Naive thymus-derived CD8-positive, alpha-beta T cell (primary cell): ENCODE measurements around the gene GPRIN1. TPM values are rescaled to one million over a fixed set of nuclear protein-coding genes. Genes with fewer than 3 reads are reported as not detected.

Source experiments
- ATAC-seq, 2 donors: fragments of 150-1000 bp; cut with Tn5 transposase in 1 of 2; sonication (Bioruptor Pico), chemical (Tn5 transposase) in 1 of 2; 1 replicate in 1 of 2; 2 replicates in 1 of 2; pipeline ENCODE4 v1.10.0; 2021; ENCODE audit warnings: mild to moderate bottlenecking in 2 of 2, moderate library complexity in 2 of 2
- POLR2A ChIA-PET: fragments of 350-600 bp; sonication (Branson Sonifier 250); formaldehyde crosslinking; loops from one replicate; lab custom pipeline; 2021; ENCODE audit warnings: antibody characterized with exemption; lab: Charles Lee
- DNase-seq, 10 donors: peaks; one replicate each; pipeline versions ENCODE4 v3.0.0 to v3.0.0-alpha.2; 2020 to 2022
- H3K27ac Mint-ChIP-seq, 10 donors: one replicate each; pipeline ENCODE4 v1.8.0; 2020 to 2022; ENCODE audit warnings: mild to moderate bottlenecking in 10 of 10, mixed read lengths in 10 of 10, moderate library complexity in 4 of 10, inconsistent platforms in 1 of 10
- H3K27me3 Mint-ChIP-seq, 5 donors: one replicate each; pipeline ENCODE4 v1.8.0; 2021 to 2022; ENCODE audit warnings: mixed read lengths in 5 of 5
- H3K36me3 Mint-ChIP-seq, 3 donors: one replicate each; pipeline ENCODE4 v1.8.0; 2020 to 2022; ENCODE audit warnings: mixed read lengths in 3 of 3, mild to moderate bottlenecking in 2 of 3, inconsistent platforms in 1 of 3
- H3K4me1 Mint-ChIP-seq, 4 donors: one replicate each; pipeline ENCODE4 v1.8.0; 2021 to 2022; ENCODE audit warnings: mixed read lengths in 4 of 4
- H3K4me3 Mint-ChIP-seq, 10 donors: one replicate each; pipeline ENCODE4 v1.8.0; 2020 to 2022; ENCODE audit warnings: mild to moderate bottlenecking in 10 of 10, mixed read lengths in 10 of 10, moderate library complexity in 6 of 10, inconsistent platforms in 1 of 10
- H3K9me3 Mint-ChIP-seq, 9 donors: one replicate each; pipeline ENCODE4 v1.8.0; 2020 to 2022; ENCODE audit warnings: mixed read lengths in 9 of 9, mild to moderate bottlenecking in 3 of 9, inconsistent platforms in 1 of 9, moderate library complexity in 1 of 9
- polyA plus RNA-seq, 3 donors: library from polyadenylated mRNA; unstranded; fragments of 300-500 nt; fragmentation: Illumina TruSeq; gene quantifications; one replicate each; pipeline ENCODE4 v1.2.3, GENCODE V29; 2021
- total RNA-seq, 8 experiments: library from RNA in 2 of 8; stranded (reverse) in 2 of 8; gene quantifications; one replicate each; pipeline ENCODE4 v1.2.3 and lab custom pipeline; 2021 to 2026

The GPRIN1 gene
- total RNA-seq = under 1 TPM in 1 of 2 experiments, not detected in 1; 0.11 TPM
- polyA plus RNA-seq = under 1 TPM in 2 of 3 donors, not detected in 1; 0.06 to 0.27 TPM
- total RNA-seq (lab: John Stamatoyannopoulos, UW) = 0 to 1.3 (median 0.54) reads per million in 6 experiments

- Mint-ChIP-seq H3K36me3 (peaks cover 0 to 4% (median 2%) of the 10 kb centered on the region in 3 donors), H3K27ac (peak within 1 kb of the TSS in 4 of 10 donors; percentile 54 to 75 (median 58))
- ATAC-seq = peak; percentile 61 to 82
These were observed at the start of gene GPRIN1 for GRCh38 chr5:176609724-176610434. TSS of gene GPRIN1 (minus strand) at chr5:176610156. CDS start at chr5:176599834, 10,322 bp downstream.

GRCh38 chr5:176659512-176659839 lies 49.5 kb upstream of the GPRIN1 start:
- peaks cover 22 to 35% (median 31%) of the 10 kb centered on the region in 4 donors for H3K4me1 Mint-ChIP-seq
- H3K27me3 Mint-ChIP-seq = peaks cover 4 to 19% (median 10%) of the 10 kb centered on the region in 5 donors
- DNase-seq (no peak), ATAC-seq (no peak)
- POLR2A ChIA-PET = interaction anchor here (2.6 kb wide), 1 partner anchor 12 kb away, joined by 23 read pairs; the partner anchor contains the start of gene TSPAN17
- H3K27ac Mint-ChIP-seq = peak overlapping the region; percentile 29 to 94 (median 78)
- H3K36me3 Mint-ChIP-seq = peaks cover 0 to 9% (median 4%) of the 10 kb centered on the region in 3 donors
- peak overlapping the region; percentile 79 to 91 (median 89) for H3K4me3 Mint-ChIP-seq
- H3K9me3 Mint-ChIP-seq = no peaks in the 10 kb centered on the region

More at GRCh38 chr5:176609724-176610434, at the start of gene GPRIN1:
- peaks cover 10 to 14% (median 12%) of the 10 kb centered on the region in 4 donors for H3K4me1 Mint-ChIP-seq
- POLR2A ChIA-PET = interaction anchor here (1.8 kb wide), 1 partner anchor 74 kb away, joined by 4 read pairs; no protein-coding TSS in a partner anchor
- peaks cover 18 to 41% (median 26%) of the 10 kb centered on the region in 5 donors for H3K27me3 Mint-ChIP-seq
- DNase-seq = peak in 7 of 10 donors; percentile 32 to 48 (median 38)
- peak within 1 kb of the TSS; percentile 79 to 94 (median 90) for H3K4me3 Mint-ChIP-seq
- peaks cover 0 to 8% (median 0%) of the 10 kb centered on the region in 9 donors for H3K9me3 Mint-ChIP-seq

GRCh38 chr5:176658817-176659511 lies 49.0 kb upstream of the GPRIN1 start:
- Mint-ChIP-seq H3K36me3 (peaks cover 0 to 9% (median 4%) of the 10 kb centered on the region in 3 donors), H3K27me3 (peaks cover under 1 to 14% (median 5%) of the 10 kb centered on the region in 5 donors), H3K9me3 (no peaks in the 10 kb centered on the region), H3K27ac (peak overlapping the region; percentile 29 to 94 (median 78)), H3K4me1 (peaks cover 22 to 39% (median 32%) of the 10 kb centered on the region in 4 donors), H3K4me3 (peak overlapping the region; percentile 79 to 91 (median 89))
- peak; percentile 20 to 31 for ATAC-seq
- POLR2A ChIA-PET = interaction anchor here (2.6 kb wide), 1 partner anchor 11 kb away, joined by 23 read pairs; the partner anchor contains the start of gene TSPAN17
- peak in 4 of 10 donors; percentile 23 to 49 (median 38) for DNase-seq

GRCh38 chr5:176658007-176658599 lies 48.1 kb upstream of the GPRIN1 start:
- peak overlapping the region; percentile 79 to 91 (median 89) for H3K4me3 Mint-ChIP-seq
- POLR2A ChIA-PET = interaction anchor here (0.5 to 1.1 kb wide), 3 partner anchors 11 to 348 kb away, joined by 3 to 7 read pairs (median 5); partner anchors contain the start of gene TSPAN17
- peak overlapping the region in 9 of 10 donors; percentile 15 to 90 (median 80) for H3K27ac Mint-ChIP-seq
- DNase-seq = peak; percentile 46 to 79 (median 58)
- no peaks in the 10 kb centered on the region for H3K9me3 Mint-ChIP-seq
- peaks cover 0 to 14% (median 4%) of the 10 kb centered on the region in 3 donors for H3K36me3 Mint-ChIP-seq
- peaks cover 30 to 47% (median 40%) of the 10 kb centered on the region in 4 donors for H3K4me1 Mint-ChIP-seq
- H3K27me3 Mint-ChIP-seq = peaks cover 0 to 5% (median 0%) of the 10 kb centered on the region in 5 donors
- ATAC-seq = peak; percentile 76 to 78

- POLR2A ChIA-PET = interaction anchor here (0.9 kb wide), 1 partner anchor 10 kb away, joined by 3 read pairs; the partner anchor contains the start of gene TSPAN17
- no peaks in the 10 kb centered on the region for H3K27me3 Mint-ChIP-seq
- ATAC-seq (no peak), DNase-seq (no peak)
- H3K9me3 Mint-ChIP-seq = no peaks in the 10 kb centered on the region
- no peak overlapping the region for H3K27ac Mint-ChIP-seq
- H3K4me3 Mint-ChIP-seq = no peak overlapping the region
- H3K4me1 Mint-ChIP-seq = peaks cover 37 to 63% (median 56%) of the 10 kb centered on the region in 4 donors
- peaks cover 0 to 14% (median 4%) of the 10 kb centered on the region in 3 donors for H3K36me3 Mint-ChIP-seq
These were observed 46.6 kb upstream of the GPRIN1 start for GRCh38 chr5:176656467-176656990.

GRCh38 chr5:176654856-176655255 lies 44.9 kb upstream of the GPRIN1 start:
- no peak for DNase-seq

GRCh38 chr5:176653401-176654385 lies 43.7 kb upstream of the GPRIN1 start:
- POLR2A ChIA-PET = no interaction called here
- peak overlapping the region; percentile 39 to 86 (median 76) for H3K27ac Mint-ChIP-seq
- H3K36me3 Mint-ChIP-seq = peaks cover 0 to 14% (median 6%) of the 10 kb centered on the region in 3 donors
- peak overlapping the region in 9 of 10 donors; percentile 4 to 44 (median 16) for H3K4me3 Mint-ChIP-seq
- DNase-seq (peak in 2 of 10 donors; percentile 17 to 32), ATAC-seq (no peak)
- no peaks in the 10 kb centered on the region for H3K27me3 Mint-ChIP-seq
- H3K4me1 Mint-ChIP-seq = peaks cover 42 to 68% (median 63%) of the 10 kb centered on the region in 4 donors
- no peaks in the 10 kb centered on the region for H3K9me3 Mint-ChIP-seq

More at GRCh38 chr5:176654856-176655255, 44.9 kb upstream of the GPRIN1 start:
- Mint-ChIP-seq H3K9me3 (no peaks in the 10 kb centered on the region), H3K27me3 (no peaks in the 10 kb centered on the region), H3K4me1 (peaks cover 45 to 67% (median 63%) of the 10 kb centered on the region in 4 donors), H3K27ac (peak overlapping the region in 3 of 10 donors; percentile 35 to 45 (median 40)), H3K36me3 (peaks cover 0 to 14% (median 6%) of the 10 kb centered on the region in 3 donors), H3K4me3 (no peak overlapping the region)
- POLR2A ChIA-PET = no interaction called here
- ATAC-seq = no peak

GRCh38 chr5:176652136-176652535 lies 42.2 kb upstream of the GPRIN1 start:
- no peak for ATAC-seq
- peak overlapping the region in 2 of 10 donors; percentile 55 to 77 for H3K27ac Mint-ChIP-seq
- peaks cover 40 to 67% (median 60%) of the 10 kb centered on the region in 4 donors for H3K4me1 Mint-ChIP-seq
- no peak for DNase-seq
- POLR2A ChIA-PET = no interaction called here
- no peaks in the 10 kb centered on the region for H3K9me3 Mint-ChIP-seq
- H3K36me3 Mint-ChIP-seq = peaks cover 0 to 14% (median 6%) of the 10 kb centered on the region in 3 donors
- no peaks in the 10 kb centered on the region for H3K27me3 Mint-ChIP-seq
- no peak overlapping the region for H3K4me3 Mint-ChIP-seq

- Mint-ChIP-seq H3K9me3 (no peaks in the 10 kb centered on the region), H3K27ac (peak overlapping the region in 7 of 10 donors; percentile 44 to 79 (median 69)), H3K4me1 (peaks cover 44 to 71% (median 66%) of the 10 kb centered on the region in 4 donors), H3K27me3 (no peaks in the 10 kb centered on the region), H3K36me3 (peaks cover 0 to 14% (median 6%) of the 10 kb centered on the region in 3 donors), H3K4me3 (peak overlapping the region in 2 of 10 donors; percentile 19 to 26)
- ATAC-seq (no peak), DNase-seq (no peak)
- POLR2A ChIA-PET = no interaction called here
These were observed 41.6 kb upstream of the GPRIN1 start for GRCh38 chr5:176651472-176651980.

GRCh38 chr5:176650354-176650884 lies 40.5 kb upstream of the GPRIN1 start:
- no peak for DNase-seq
- Mint-ChIP-seq H3K4me1 (peaks cover 48 to 81% (median 74%) of the 10 kb centered on the region in 4 donors), H3K9me3 (no peaks in the 10 kb centered on the region), H3K4me3 (peak overlapping the region in 5 of 10 donors; percentile 14 to 80 (median 33)), H3K27ac (peak overlapping the region in 9 of 10 donors; percentile 41 to 89 (median 80)), H3K36me3 (peaks cover 0 to 10% (median 4%) of the 10 kb centered on the region in 3 donors), H3K27me3 (no peaks in the 10 kb centered on the region)
- POLR2A ChIA-PET = no interaction called here
- no peak for ATAC-seq
